ENCODE data around the gene ARHGEF10L.

The ARHGEF10L gene

GRCh38 chr1:17510138-17510537 lies 29.4 kb upstream of the ARHGEF10L start:
- H3K27ac ChIP-seq (ENCODE audit: low read depth, low read length) = no peak overlapping the region
- no peak overlapping the region for H3K4me2 ChIP-seq (ENCODE audit: low read depth, low read length, poor library complexity, severe bottlenecking)
- no peaks in the 10 kb centered on the region for H3K9me2 ChIP-seq (replicated peaks; ENCODE audit: insufficient read depth, low read length)
- TF ChIP-seq EZH2phosphoT487 (conservative IDR thresholded peaks at IDR 0.05; ENCODE audit: low read length) = no peak
- TF ChIP-seq CTCF (IDR thresholded peaks at IDR 0.05; ENCODE audit: insufficient read depth, low read length, poor library complexity, severe bottlenecking) = no peak
- no peaks in the 10 kb centered on the region for H3K36me3 ChIP-seq (ENCODE audit: low read length)
- H3K79me2 ChIP-seq (ENCODE audit: insufficient read depth, low read length) = no peaks in the 10 kb centered on the region
- no peaks in the 10 kb centered on the region for H4K20me1 ChIP-seq (ENCODE audit: low read depth, low read length)
- H3K27me3 ChIP-seq (ENCODE audit: low read length) = 0 out of 2 replicates have a peak, but pooled peaks cover 2% of the 10 kb centered on the region
- no peak overlapping the region for H2AFZ ChIP-seq (ENCODE audit: low read depth, low read length, severe bottlenecking)
- H3F3A ChIP-seq (ENCODE audit: insufficient read depth) = no peaks in the 10 kb centered on the region
- H3K4me3 ChIP-seq (ENCODE audit: insufficient read depth, low read length, poor library complexity, severe bottlenecking) = no peak overlapping the region
- H3K9me3 ChIP-seq (ENCODE audit: insufficient read depth, low read length) = no peaks in the 10 kb centered on the region
- H3K9ac ChIP-seq (ENCODE audit: low read length) = no peak overlapping the region

DNA sequence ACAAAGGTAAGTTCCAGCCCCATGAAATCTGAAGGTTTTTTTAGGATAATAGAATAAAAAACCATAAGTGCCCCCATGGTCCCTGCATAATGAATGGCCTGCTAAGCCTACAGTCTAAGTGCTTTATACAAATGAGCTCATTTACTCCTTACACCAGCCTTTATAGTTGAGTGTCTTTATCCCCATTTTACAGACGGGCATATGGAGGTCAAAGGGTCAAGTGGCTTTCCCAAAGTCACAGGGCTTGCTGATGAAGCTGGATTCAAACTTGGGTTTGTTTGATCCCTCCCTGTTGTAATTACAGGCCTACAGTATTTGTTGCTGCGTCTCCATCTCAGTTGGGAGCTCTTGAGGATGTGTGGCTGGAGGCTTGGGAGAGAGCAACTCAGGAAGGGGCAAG lies 28.3 kb upstream of the ARHGEF10L start:
- no peak overlapping the region for H2AFZ ChIP-seq (ENCODE audit: low read depth, low read length, severe bottlenecking)
- no peak for TF ChIP-seq EZH2phosphoT487 (conservative IDR thresholded peaks at IDR 0.05; ENCODE audit: low read length)
- no peak for TF ChIP-seq CTCF (IDR thresholded peaks at IDR 0.05; ENCODE audit: insufficient read depth, low read length, poor library complexity, severe bottlenecking)

DNA sequence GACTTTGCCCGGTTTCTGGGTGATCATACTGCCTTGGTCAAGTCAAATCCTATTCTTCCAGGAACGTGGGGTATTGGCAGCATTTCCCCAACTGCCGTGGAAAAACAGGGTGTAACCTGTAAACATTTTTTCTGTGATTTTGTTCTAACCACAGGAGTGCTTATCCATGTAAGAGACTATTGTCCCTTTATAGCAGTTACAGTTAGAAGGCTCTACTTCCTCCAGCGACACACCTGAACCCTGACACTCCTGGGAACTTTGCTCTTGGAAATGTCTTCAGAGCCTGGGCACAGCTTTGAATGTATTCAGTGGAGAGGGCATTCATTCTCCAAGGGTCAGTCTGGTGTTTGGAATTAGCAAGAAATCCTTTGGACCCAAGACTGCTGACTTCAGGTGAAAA lies 26.4 kb upstream of the ARHGEF10L start:
- H3K27me3 ChIP-seq (ENCODE audit: low read length) = 0 out of 2 replicates have a peak, but pooled peaks cover 2% of the 10 kb centered on the region
- no peaks in the 10 kb centered on the region for H3K9me2 ChIP-seq (replicated peaks; ENCODE audit: insufficient read depth, low read length)
- no peak overlapping the region for H2AFZ ChIP-seq (ENCODE audit: low read depth, low read length, severe bottlenecking)
- H3K9ac ChIP-seq (ENCODE audit: low read length) = no peak overlapping the region
- H3K36me3 ChIP-seq (ENCODE audit: low read length) = no peaks in the 10 kb centered on the region
- no peaks in the 10 kb centered on the region for H3K79me2 ChIP-seq (ENCODE audit: insufficient read depth, low read length)
- no peaks in the 10 kb centered on the region for H3K9me3 ChIP-seq (ENCODE audit: insufficient read depth, low read length)
- no peaks in the 10 kb centered on the region for H3F3A ChIP-seq (ENCODE audit: insufficient read depth)
- no peaks in the 10 kb centered on the region for H4K20me1 ChIP-seq (ENCODE audit: low read depth, low read length)
- no peak overlapping the region for H3K4me2 ChIP-seq (ENCODE audit: low read depth, low read length, poor library complexity, severe bottlenecking)
- H3K27ac ChIP-seq (ENCODE audit: low read depth, low read length) = no peak overlapping the region
- H3K4me3 ChIP-seq (ENCODE audit: insufficient read depth, low read length, poor library complexity, severe bottlenecking) = no peak overlapping the region
- TF ChIP-seq EZH2phosphoT487 (conservative IDR thresholded peaks at IDR 0.05; ENCODE audit: low read length) (no peak), CTCF (IDR thresholded peaks at IDR 0.05; ENCODE audit: insufficient read depth, low read length, poor library complexity, severe bottlenecking) (no peak)

More for the DNA sequence above, 28.3 kb upstream of the ARHGEF10L start:
- H4K20me1 ChIP-seq (ENCODE audit: low read depth, low read length) = no peaks in the 10 kb centered on the region
- no peaks in the 10 kb centered on the region for H3F3A ChIP-seq (ENCODE audit: insufficient read depth)
- no peaks in the 10 kb centered on the region for H3K79me2 ChIP-seq (ENCODE audit: insufficient read depth, low read length)
- H3K4me3 ChIP-seq (ENCODE audit: insufficient read depth, low read length, poor library complexity, severe bottlenecking) = no peak overlapping the region
- H3K27ac ChIP-seq (ENCODE audit: low read depth, low read length) = no peak overlapping the region
- H3K9ac ChIP-seq (ENCODE audit: low read length) = no peak overlapping the region
- H3K9me3 ChIP-seq (ENCODE audit: insufficient read depth, low read length) = no peaks in the 10 kb centered on the region
- H3K27me3 ChIP-seq (ENCODE audit: low read length) = 0 out of 2 replicates have a peak, but pooled peaks cover 2% of the 10 kb centered on the region
- H3K36me3 ChIP-seq (ENCODE audit: low read length) = no peaks in the 10 kb centered on the region
- no peak overlapping the region for H3K4me2 ChIP-seq (ENCODE audit: low read depth, low read length, poor library complexity, severe bottlenecking)
- H3K9me2 ChIP-seq (replicated peaks; ENCODE audit: insufficient read depth, low read length) = no peaks in the 10 kb centered on the region
